Ishikawa (cell line): ENCODE measurements around the gene ANLN.

Experiments used
- CEBPB ChIP-seq: IDR thresholded peaks from 2 replicates; pipeline ENCODE4 v1.6.1; 2012
- CREB1 ChIP-seq: IDR thresholded peaks from 2 replicates; pipeline ENCODE4 v1.6.1; 2012; ENCODE audit warnings: low read depth
- EGR1 ChIP-seq: IDR thresholded peaks from 2 replicates; pipeline ENCODE4 v1.6.1; 2012
- EP300 ChIP-seq: IDR thresholded peaks from 2 replicates; pipeline ENCODE4 v1.6.1; 2012; ENCODE audit warnings: borderline replicate concordance
- FOXM1 ChIP-seq: IDR thresholded peaks from 2 replicates; pipeline ENCODE4 v1.6.1; 2012; ENCODE audit warnings: low read depth, borderline replicate concordance
- NFIC ChIP-seq: IDR thresholded peaks from 2 replicates; pipeline ENCODE4 v1.6.1; 2012
- RAD21 ChIP-seq: IDR thresholded peaks from 2 replicates; pipeline ENCODE4 v1.6.1; 2012; ENCODE audit warnings: low read depth
- TAF1 ChIP-seq: IDR thresholded peaks from 2 replicates; pipeline ENCODE4 v1.6.1; 2012; ENCODE audit warnings: low read depth, mild to moderate bottlenecking
- TCF12 ChIP-seq: IDR thresholded peaks from 2 replicates; pipeline ENCODE4 v1.6.1; 2012; ENCODE audit warnings: low read depth
- TEAD4 ChIP-seq: IDR thresholded peaks from 2 replicates; pipeline ENCODE4 v1.6.1; 2012
- YY1 ChIP-seq: IDR thresholded peaks from 2 replicates; pipeline ENCODE4 v1.6.1; 2012; ENCODE audit warnings: low read depth
- ZBTB7A ChIP-seq: IDR thresholded peaks from 2 replicates; pipeline ENCODE4 v1.6.1; 2012; ENCODE audit warnings: low read depth
- TF ChIP-seq, protein P1 (sequence below): IDR thresholded peaks from 2 replicates; pipeline ENCODE4 v1.6.1; 2012; ENCODE audit warnings: low read depth, mild to moderate bottlenecking
- TF ChIP-seq, protein P2 (sequence below): IDR thresholded peaks from 2 replicates; pipeline ENCODE4 v1.6.1; 2012
- TF ChIP-seq, protein P3 (sequence below): IDR thresholded peaks from 2 replicates; pipeline ENCODE4 v1.6.1; 2012

ANLN gene

DNA sequence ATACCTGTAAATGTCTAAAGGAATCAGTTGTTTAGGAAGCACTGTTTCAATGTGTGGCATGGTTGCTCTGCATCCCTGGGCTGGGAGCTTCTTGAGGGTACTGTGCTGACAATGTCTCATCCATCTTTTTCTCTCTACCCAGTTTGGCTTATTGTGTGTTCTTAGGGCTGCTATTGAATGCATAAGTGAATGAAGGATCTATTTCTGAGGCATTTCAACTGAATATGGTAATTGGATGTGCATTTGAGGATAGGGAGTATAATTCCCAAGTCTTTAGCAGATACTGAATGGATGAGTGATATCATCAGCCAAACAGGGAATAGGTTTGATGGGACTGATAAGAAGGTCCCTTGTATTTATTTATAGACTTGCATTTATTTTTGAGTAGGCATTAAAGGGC is 64.1 kb downstream of the ANLN start:
- TF ChIP-seq ZBTB7A = no peak
- TF ChIP-seq RAD21 = no peak
- TF ChIP-seq EGR1 = no peak
- no peak for TF ChIP-seq CREB1
- TF ChIP-seq TCF12 = no peak
- no peak for TF ChIP-seq YY1
- TF ChIP-seq, protein P1, sequence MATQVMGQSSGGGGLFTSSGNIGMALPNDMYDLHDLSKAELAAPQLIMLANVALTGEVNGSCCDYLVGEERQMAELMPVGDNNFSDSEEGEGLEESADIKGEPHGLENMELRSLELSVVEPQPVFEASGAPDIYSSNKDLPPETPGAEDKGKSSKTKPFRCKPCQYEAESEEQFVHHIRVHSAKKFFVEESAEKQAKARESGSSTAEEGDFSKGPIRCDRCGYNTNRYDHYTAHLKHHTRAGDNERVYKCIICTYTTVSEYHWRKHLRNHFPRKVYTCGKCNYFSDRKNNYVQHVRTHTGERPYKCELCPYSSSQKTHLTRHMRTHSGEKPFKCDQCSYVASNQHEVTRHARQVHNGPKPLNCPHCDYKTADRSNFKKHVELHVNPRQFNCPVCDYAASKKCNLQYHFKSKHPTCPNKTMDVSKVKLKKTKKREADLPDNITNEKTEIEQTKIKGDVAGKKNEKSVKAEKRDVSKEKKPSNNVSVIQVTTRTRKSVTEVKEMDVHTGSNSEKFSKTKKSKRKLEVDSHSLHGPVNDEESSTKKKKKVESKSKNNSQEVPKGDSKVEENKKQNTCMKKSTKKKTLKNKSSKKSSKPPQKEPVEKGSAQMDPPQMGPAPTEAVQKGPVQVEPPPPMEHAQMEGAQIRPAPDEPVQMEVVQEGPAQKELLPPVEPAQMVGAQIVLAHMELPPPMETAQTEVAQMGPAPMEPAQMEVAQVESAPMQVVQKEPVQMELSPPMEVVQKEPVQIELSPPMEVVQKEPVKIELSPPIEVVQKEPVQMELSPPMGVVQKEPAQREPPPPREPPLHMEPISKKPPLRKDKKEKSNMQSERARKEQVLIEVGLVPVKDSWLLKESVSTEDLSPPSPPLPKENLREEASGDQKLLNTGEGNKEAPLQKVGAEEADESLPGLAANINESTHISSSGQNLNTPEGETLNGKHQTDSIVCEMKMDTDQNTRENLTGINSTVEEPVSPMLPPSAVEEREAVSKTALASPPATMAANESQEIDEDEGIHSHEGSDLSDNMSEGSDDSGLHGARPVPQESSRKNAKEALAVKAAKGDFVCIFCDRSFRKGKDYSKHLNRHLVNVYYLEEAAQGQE = no peak
- TF ChIP-seq TAF1 = no peak
- no peak for TF ChIP-seq TEAD4
- TF ChIP-seq EP300 = no peak
- TF ChIP-seq FOXM1 = no peak
- TF ChIP-seq CEBPB = no peak
- TF ChIP-seq, protein P2, sequence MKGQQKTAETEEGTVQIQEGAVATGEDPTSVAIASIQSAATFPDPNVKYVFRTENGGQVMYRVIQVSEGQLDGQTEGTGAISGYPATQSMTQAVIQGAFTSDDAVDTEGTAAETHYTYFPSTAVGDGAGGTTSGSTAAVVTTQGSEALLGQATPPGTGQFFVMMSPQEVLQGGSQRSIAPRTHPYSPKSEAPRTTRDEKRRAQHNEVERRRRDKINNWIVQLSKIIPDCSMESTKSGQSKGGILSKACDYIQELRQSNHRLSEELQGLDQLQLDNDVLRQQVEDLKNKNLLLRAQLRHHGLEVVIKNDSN = no peak
- no peak for TF ChIP-seq NFIC
- TF ChIP-seq, protein P3, sequence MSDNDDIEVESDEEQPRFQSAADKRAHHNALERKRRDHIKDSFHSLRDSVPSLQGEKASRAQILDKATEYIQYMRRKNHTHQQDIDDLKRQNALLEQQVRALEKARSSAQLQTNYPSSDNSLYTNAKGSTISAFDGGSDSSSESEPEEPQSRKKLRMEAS = no peak

DNA sequence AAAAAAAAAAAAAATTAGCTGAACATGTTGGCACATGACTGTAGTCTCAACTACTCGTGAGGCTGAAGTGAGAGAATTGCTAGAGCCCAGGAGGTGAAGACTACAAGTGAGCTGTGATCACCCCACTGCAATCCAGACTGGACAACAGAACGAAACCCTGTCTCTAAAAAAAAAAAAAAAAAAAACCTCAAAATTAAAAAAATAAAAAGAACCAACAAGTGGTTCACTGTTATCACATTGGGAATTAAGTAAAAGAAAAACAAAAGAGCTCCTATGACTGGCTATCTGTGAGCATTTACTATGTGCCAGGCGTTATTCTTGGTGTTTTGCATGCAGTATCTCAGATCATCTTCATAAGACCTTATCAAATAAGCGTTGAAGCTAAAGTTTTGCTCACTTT is 66.0 kb downstream of the ANLN start:
- TF ChIP-seq TEAD4 (no peak), CEBPB (no peak), TAF1 (no peak), RAD21 (no peak), NFIC (no peak), FOXM1 (no peak), ZBTB7A (no peak), EGR1 (no peak), YY1 (no peak), EP300 (no peak), TCF12 (no peak)
- TF ChIP-seq, protein P3 = no peak
- TF ChIP-seq, protein P2 = no peak

DNA sequence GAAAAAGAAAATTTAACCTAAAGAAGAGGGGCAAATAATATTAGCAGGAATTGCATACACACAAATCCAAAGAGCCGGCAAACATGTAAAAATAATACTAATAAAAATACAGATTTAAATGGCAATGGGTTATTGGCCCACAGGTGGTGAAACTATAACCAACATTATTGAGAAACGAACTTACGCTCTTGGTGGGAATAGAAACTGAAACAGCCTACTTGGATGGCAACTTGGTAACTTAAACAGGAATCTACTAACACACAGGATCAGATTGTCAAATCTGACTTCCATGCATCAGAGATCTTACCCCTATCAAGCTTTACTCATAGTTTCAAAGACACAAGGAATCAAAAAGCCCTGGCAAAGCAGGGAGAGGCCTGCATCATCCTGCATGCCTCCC is 66.5 kb downstream of the ANLN start:
- TF ChIP-seq EP300 = no peak
- TF ChIP-seq ZBTB7A = no peak
- no peak for TF ChIP-seq RAD21
- TF ChIP-seq, protein P3 = no peak
- TF ChIP-seq EGR1 = no peak
- TF ChIP-seq FOXM1 = no peak
- no peak for TF ChIP-seq NFIC
- TF ChIP-seq, protein P1 = no peak
- no peak for TF ChIP-seq TEAD4
- TF ChIP-seq, protein P2 = no peak
- TF ChIP-seq CREB1 = no peak
- no peak for TF ChIP-seq TAF1
- no peak for TF ChIP-seq YY1

DNA sequence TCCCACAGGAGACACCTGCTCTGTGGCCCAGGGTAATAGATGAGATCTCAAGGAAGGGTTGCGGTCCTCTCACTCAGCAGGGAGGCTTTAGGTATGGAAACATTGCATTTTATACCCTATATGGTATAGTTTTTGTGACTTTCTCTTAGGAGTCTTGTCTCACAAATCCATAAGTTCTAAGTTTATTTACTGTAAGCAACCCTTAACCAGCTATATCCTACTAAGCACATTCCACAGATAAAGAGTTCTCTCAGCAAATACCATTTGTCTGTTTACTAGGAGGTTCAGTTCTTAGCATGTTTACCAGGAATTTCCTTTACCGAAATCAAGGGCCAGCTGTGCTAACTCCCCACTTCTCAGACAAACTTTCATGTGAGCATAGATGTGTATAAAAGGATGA is 66.9 kb downstream of the ANLN start:
- TF ChIP-seq RAD21 = no peak
- no peak for TF ChIP-seq CREB1
- no peak for TF ChIP-seq YY1
- no peak for TF ChIP-seq CEBPB
- TF ChIP-seq, protein P3 = no peak
- no peak for TF ChIP-seq FOXM1
- TF ChIP-seq, protein P1 = no peak
- no peak for TF ChIP-seq TAF1
- TF ChIP-seq TCF12 = no peak
- TF ChIP-seq TEAD4 = no peak
